ENCODE data around the gene KAT6B. TPM values are rescaled to one million over a fixed set of nuclear protein-coding genes. Genes with fewer than 3 reads are reported as not detected.

KAT6B gene
- total RNA-seq, 4 donors from 2014 or later, result 45.4 to 94.9 (median 62.9) TPM

DNA sequence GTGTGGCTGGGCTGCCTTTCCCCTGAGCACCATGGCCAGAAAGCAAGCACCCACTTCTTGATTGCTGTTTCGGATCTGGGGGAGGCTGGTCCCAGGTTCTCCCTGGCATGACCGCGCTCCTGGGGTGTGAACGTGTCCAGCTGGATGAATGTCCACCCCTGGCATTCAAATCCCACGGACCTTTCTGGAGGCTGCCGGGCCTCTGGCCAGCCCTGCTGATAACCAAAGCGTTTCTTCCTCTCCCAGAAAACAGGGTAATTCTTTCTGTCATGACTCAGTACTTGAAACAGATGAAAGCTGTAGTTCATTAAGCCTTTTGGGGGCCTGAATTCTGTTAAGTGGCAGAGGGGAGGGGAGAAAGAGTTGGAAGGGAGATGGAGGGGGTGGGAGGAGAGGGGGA lies 211.9 kb downstream of the KAT6B start:
- H3K4me3 ChIP-seq, result no peak overlapping the region
- no peaks in the 10 kb centered on the region for H3K9me3 ChIP-seq
- no peaks in the 10 kb centered on the region for H3K27me3 ChIP-seq
- no peak for DNase-seq
- no peaks in the 10 kb centered on the region for H3K36me3 ChIP-seq
- H3K27ac ChIP-seq, result no peak overlapping the region
- no peaks in the 10 kb centered on the region for H3K4me1 ChIP-seq
- TF ChIP-seq CTCF (IDR thresholded peaks at IDR 0.05) (no peak), POLR2A (IDR thresholded peaks at IDR 0.05) (no peak)

GRCh38 chr10:75040576-75040975 lies 214.2 kb downstream of the KAT6B start:
- DNase-seq, result no peak
- Histone ChIP-seq H3K9me3 (no peaks in the 10 kb centered on the region), H3K4me1 (no peaks in the 10 kb centered on the region), H3K4me3 (no peak overlapping the region), H3K36me3 (no peaks in the 10 kb centered on the region), H3K27ac (no peak overlapping the region), H3K27me3 (no peaks in the 10 kb centered on the region)
- no peak for TF ChIP-seq CTCF (IDR thresholded peaks at IDR 0.05)
- TF ChIP-seq POLR2A (IDR thresholded peaks at IDR 0.05), result no peak

- TF ChIP-seq CTCF (IDR thresholded peaks at IDR 0.05) (no peak), POLR2A (IDR thresholded peaks at IDR 0.05) (no peak)
- Histone ChIP-seq H3K27ac (peak overlapping the region in 1 of 4 donors; percentile 56), H3K27me3 (no peaks in the 10 kb centered on the region), H3K9me3 (no peaks in the 10 kb centered on the region), H3K36me3 (no peaks in the 10 kb centered on the region), H3K4me3 (no peak overlapping the region), H3K4me1 (no peaks in the 10 kb centered on the region)
- no peak for DNase-seq
Observed at GRCh38 chr10:75042292-75042974, 216.0 kb downstream of the KAT6B start.

DNA sequence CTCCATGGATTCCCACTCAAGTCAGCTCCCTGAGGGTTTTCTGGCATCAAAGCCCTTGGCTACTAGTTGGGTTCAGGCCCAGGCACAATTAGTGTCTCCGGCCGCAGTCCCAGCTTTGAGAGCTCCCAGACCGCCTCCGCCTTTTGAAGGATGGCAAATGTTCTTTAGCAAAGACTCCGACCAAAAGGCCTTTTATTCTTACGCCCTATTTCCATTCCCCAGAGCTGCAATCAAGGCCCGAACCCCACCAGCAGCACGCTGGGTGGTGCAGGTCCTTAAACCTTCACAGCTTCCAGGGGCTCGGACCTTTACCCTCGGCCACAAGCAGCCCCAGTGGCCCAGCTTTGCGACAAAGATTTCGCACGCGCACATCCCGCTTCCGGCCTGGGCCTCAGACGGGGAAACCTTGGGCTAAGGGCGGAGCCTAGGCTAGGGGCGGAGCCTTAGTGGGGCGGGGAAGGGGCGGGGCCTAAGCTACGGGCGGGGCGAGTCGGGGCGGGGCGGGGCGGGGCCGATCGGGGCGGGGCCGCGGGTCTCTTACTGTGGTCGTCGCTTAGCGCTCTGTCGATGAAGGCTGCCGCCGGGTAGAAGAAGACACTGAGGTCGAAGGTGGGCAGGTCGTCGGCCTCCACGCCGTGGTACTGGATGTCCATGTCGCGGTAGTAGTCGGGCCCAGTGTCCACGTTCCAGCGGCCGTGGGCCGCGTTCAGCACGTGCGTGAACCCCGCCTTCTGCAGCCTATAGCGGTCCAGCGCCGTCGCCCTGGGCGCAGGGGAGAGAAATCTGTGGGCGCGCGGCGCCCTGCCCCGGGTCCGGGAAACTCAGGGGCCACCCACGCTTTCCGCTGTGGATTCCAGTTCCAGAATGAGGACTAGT lies 217.1 kb downstream of the KAT6B start:
- Histone ChIP-seq H3K4me1 (no peaks in the 10 kb centered on the region), H3K9me3 (no peaks in the 10 kb centered on the region), H3K27me3 (no peaks in the 10 kb centered on the region), H3K36me3 (no peaks in the 10 kb centered on the region), H3K4me3 (peak overlapping the region in 2 of 4 donors; percentile 8 to 24), H3K27ac (no peak overlapping the region)
- TF ChIP-seq CTCF (IDR thresholded peaks at IDR 0.05) (no peak), POLR2A (IDR thresholded peaks at IDR 0.05) (no peak)
- DNase-seq, result peak in 2 of 3 donors; percentile 26 to 54

- H3K4me1 ChIP-seq, result no peaks in the 10 kb centered on the region
- no peak overlapping the region for H3K4me3 ChIP-seq
- H3K9me3 ChIP-seq, result no peaks in the 10 kb centered on the region
- TF ChIP-seq CTCF (IDR thresholded peaks at IDR 0.05), result no peak
- no peak for TF ChIP-seq POLR2A (IDR thresholded peaks at IDR 0.05)
- DNase-seq, result peak in 1 of 3 donors; percentile 26
- no peaks in the 10 kb centered on the region for H3K36me3 ChIP-seq
- H3K27ac ChIP-seq, result no peak overlapping the region
- H3K27me3 ChIP-seq, result no peaks in the 10 kb centered on the region
Observed at GRCh38 chr10:75048669-75049098, 222.3 kb downstream of the KAT6B start.
